D341Med (cell line): ENCODE results near the gene DNALI1.
"Not testable (repeated sequence)": the region's sequence is repeated elsewhere in the genome, so short reads cannot be mapped to it uniquely, and the experiment has no call there.

ENCODE experiments used
- DNase-seq: peaks from one replicate; pipeline ENCODE4 v3.0.0; 2012; ENCODE audit warnings: low spot score

DNALI1 gene

GRCh38 chr1:37556712-37557196, at the start of gene DNALI1:
TSS of gene DNALI1 (plus strand) at chr1:37556940. CDS start at chr1:37556995, 55 bp downstream.
- peak; percentile 39 for DNase-seq

GRCh38 chr1:37509181-37509580, 47.6 kb upstream of the DNALI1 start:
- no peak for DNase-seq

- peak; percentile 57 for DNase-seq
Observed at GRCh38 chr1:37513795-37514349, 42.9 kb upstream of the DNALI1 start.

GRCh38 chr1:37514350-37515184, 42.2 kb upstream of the DNALI1 start, which contains the start of gene MEAF6:
TSS of gene MEAF6 (minus strand) at chr1:37514766. CDS start at chr1:37514746, 20 bp downstream.
- DNase-seq: peak; percentile 97

GRCh38 chr1:37515185-37516034, 41.3 kb upstream of the DNALI1 start:
- DNase-seq: no peak

- no peak for DNase-seq
Observed at GRCh38 chr1:37517569-37517968, 39.2 kb upstream of the DNALI1 start.

- not testable (repeated sequence) for DNase-seq
Observed at GRCh38 chr1:37518241-37518640, 38.5 kb upstream of the DNALI1 start.

- not testable (repeated sequence) for DNase-seq
Observed at GRCh38 chr1:37518929-37519328, 37.8 kb upstream of the DNALI1 start.

- no peak for DNase-seq
Observed at GRCh38 chr1:37519613-37520012, 37.1 kb upstream of the DNALI1 start.

- DNase-seq: not testable (repeated sequence)
Observed at GRCh38 chr1:37529888-37530287, 26.9 kb upstream of the DNALI1 start.

- not testable (repeated sequence) for DNase-seq
Observed at GRCh38 chr1:37532418-37533156, 24.2 kb upstream of the DNALI1 start.

- no peak for DNase-seq
Observed at GRCh38 chr1:37533317-37534093, 23.2 kb upstream of the DNALI1 start.

GRCh38 chr1:37537378-37537777, 19.4 kb upstream of the DNALI1 start:
- no peak for DNase-seq

GRCh38 chr1:37539154-37539553, 17.6 kb upstream of the DNALI1 start:
- not testable (repeated sequence) for DNase-seq

- DNase-seq: no peak
Observed at GRCh38 chr1:37540036-37540785, 16.5 kb upstream of the DNALI1 start.

- no peak for DNase-seq
Observed at GRCh38 chr1:37544530-37544929, 12.2 kb upstream of the DNALI1 start.

- DNase-seq: no peak
Observed at GRCh38 chr1:37545019-37545418, 11.7 kb upstream of the DNALI1 start.

GRCh38 chr1:37549341-37549740, 7.4 kb upstream of the DNALI1 start:
- DNase-seq: no peak

- DNase-seq: no peak
Observed at GRCh38 chr1:37553598-37553926, 3.2 kb upstream of the DNALI1 start.
